ENCODE results near the gene OXLD1.

The OXLD1 gene

GRCh38 chr17:81666342-81667191 lies at the start of gene OXLD1, which contains the start of gene CCDC137:
OXLD1 (minus strand) TSS chr17:81666605; CDS start chr17:81666577, 28 bp downstream.
CCDC137 (plus strand) TSS chr17:81666737; CDS start chr17:81666767, 30 bp downstream.
- peak within 1 kb of the TSS; percentile 95 for H3K4me3 ChIP-seq (ENCODE audit: low read depth, low read length)
- no peaks in the 10 kb centered on the region for H3K27me3 ChIP-seq (ENCODE audit: control insufficient read depth, insufficient read depth, low read length)
- H3K9ac ChIP-seq (ENCODE audit: low read length): peak within 1 kb of the TSS; percentile 99
- H3K9me3 ChIP-seq (ENCODE audit: control insufficient read depth, insufficient read depth, low read depth, low read length): no peaks in the 10 kb centered on the region
- H3K36me3 ChIP-seq (ENCODE audit: control insufficient read depth, insufficient read depth, low read length): peaks cover 50% of the 10 kb centered on the region
- H3K4me1 ChIP-seq (ENCODE audit: control insufficient read depth, insufficient read depth, low read length): peaks cover 15% of the 10 kb centered on the region
- peak within 1 kb of the TSS; percentile 94 for H3K27ac ChIP-seq (ENCODE audit: low read depth, low read length)

GRCh38 chr17:81715107-81715871 lies 48.9 kb upstream of the OXLD1 start:
- Histone ChIP-seq H3K9ac (ENCODE audit: low read length) (no peak overlapping the region), H3K27me3 (ENCODE audit: control insufficient read depth, insufficient read depth, low read length) (peaks cover 9% of the 10 kb centered on the region; the same call in 1 of the 2 replicates), H3K36me3 (ENCODE audit: control insufficient read depth, insufficient read depth, low read length) (peaks cover 43% of the 10 kb centered on the region), H3K27ac (ENCODE audit: low read depth, low read length) (no peak overlapping the region), H3K9me3 (ENCODE audit: control insufficient read depth, insufficient read depth, low read depth, low read length) (no peaks in the 10 kb centered on the region), H3K4me1 (ENCODE audit: control insufficient read depth, insufficient read depth, low read length) (peaks cover 30% of the 10 kb centered on the region), H3K4me3 (ENCODE audit: low read depth, low read length) (no peak overlapping the region)

GRCh38 chr17:81714412-81715106 lies 48.2 kb upstream of the OXLD1 start:
- Histone ChIP-seq H3K9ac (ENCODE audit: low read length) (no peak overlapping the region), H3K27ac (ENCODE audit: low read depth, low read length) (no peak overlapping the region), H3K36me3 (ENCODE audit: control insufficient read depth, insufficient read depth, low read length) (peaks cover 36% of the 10 kb centered on the region), H3K9me3 (ENCODE audit: control insufficient read depth, insufficient read depth, low read depth, low read length) (no peaks in the 10 kb centered on the region), H3K4me3 (ENCODE audit: low read depth, low read length) (no peak overlapping the region), H3K4me1 (ENCODE audit: control insufficient read depth, insufficient read depth, low read length) (peaks cover 34% of the 10 kb centered on the region), H3K27me3 (ENCODE audit: control insufficient read depth, insufficient read depth, low read length) (peaks cover 9% of the 10 kb centered on the region; the same call in 1 of the 2 replicates)

DNA sequence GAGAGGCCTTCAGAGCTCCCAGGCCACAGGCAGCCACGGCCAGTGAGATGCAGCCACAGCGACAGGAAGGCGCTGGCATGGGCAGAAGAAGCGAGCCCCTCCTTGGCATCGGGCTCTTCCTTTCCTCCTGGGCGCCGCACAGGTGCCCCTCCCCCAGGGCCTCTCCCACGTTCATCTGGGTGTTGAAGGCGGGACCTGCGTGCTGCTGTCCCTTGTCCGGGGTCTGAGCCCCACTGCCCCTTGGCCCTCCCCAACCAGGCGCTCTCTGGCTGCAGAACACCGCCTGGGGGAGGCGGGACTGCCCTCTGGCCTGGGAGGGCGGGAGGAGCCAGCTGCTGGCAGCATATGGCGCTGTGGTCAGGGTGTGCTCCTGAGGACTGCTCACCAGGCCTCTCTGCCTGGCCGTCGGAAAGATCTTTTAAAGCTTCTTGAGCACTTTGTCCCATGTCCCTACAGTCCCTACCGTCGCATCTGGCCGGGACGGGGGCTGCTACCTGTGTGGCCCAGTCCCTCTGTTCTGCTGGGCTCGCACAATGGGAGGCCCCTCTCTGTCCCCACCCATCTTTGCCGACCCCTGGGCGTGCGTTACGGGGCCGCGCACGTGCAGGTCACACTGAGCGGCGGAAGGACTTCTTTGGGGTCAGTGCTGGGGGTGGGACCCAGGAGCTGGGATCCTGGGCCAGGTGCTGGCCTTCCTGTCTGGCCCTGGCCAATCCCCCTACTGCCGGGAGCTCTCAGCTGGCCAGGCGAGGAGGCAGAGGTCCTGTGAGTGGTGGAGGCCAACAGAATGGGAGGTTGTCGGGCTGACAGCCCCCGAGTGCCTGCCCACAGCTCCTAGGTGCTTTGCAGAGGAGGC lies 47.4 kb upstream of the OXLD1 start:
- H3K27ac ChIP-seq (ENCODE audit: low read depth, low read length): no peak overlapping the region

DNA sequence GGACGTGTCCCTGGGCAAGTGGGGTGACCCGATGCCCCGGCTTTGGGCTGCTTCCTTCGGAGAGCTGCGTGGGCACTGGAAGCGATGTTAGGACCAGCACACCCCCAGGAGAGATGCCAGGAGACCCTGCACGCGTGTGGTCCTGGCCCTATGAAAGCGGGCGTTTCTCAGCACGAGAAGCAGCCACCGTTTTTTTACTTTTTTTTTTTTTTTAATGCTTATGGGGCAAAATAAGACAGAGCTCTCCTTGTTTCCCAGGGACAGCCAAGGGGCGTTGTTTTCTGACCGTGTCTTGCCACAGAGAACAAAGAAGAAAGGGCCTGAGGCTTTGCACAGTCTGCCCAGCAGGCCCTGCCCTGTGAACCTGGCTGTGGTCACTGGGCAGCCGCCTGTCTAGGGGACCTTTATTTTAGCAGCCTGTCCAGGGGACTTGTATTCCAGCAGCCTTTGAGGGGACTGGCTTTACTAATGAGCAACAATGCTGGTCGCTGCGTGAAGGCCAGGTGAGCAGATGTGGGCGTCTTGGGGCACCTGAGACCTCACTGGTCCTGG lies 46.7 kb upstream of the OXLD1 start:
- Histone ChIP-seq H3K9me3 (ENCODE audit: control insufficient read depth, insufficient read depth, low read depth, low read length) (no peaks in the 10 kb centered on the region), H3K27me3 (ENCODE audit: control insufficient read depth, insufficient read depth, low read length) (peaks cover 9% of the 10 kb centered on the region; the same call in 1 of the 2 replicates), H3K9ac (ENCODE audit: low read length) (peak overlapping the region; percentile 80), H3K4me1 (ENCODE audit: control insufficient read depth, insufficient read depth, low read length) (peaks cover 34% of the 10 kb centered on the region), H3K4me3 (ENCODE audit: low read depth, low read length) (peak overlapping the region; percentile 69), H3K36me3 (ENCODE audit: control insufficient read depth, insufficient read depth, low read length) (peaks cover 39% of the 10 kb centered on the region), H3K27ac (ENCODE audit: low read depth, low read length) (no peak overlapping the region)

More for the DNA sequence above, 47.4 kb upstream of the OXLD1 start:
- Histone ChIP-seq H3K4me3 (ENCODE audit: low read depth, low read length) (peak overlapping the region; percentile 69), H3K4me1 (ENCODE audit: control insufficient read depth, insufficient read depth, low read length) (peaks cover 34% of the 10 kb centered on the region), H3K9ac (ENCODE audit: low read length) (peak overlapping the region; percentile 80), H3K9me3 (ENCODE audit: control insufficient read depth, insufficient read depth, low read depth, low read length) (no peaks in the 10 kb centered on the region), H3K36me3 (ENCODE audit: control insufficient read depth, insufficient read depth, low read length) (peaks cover 37% of the 10 kb centered on the region), H3K27me3 (ENCODE audit: control insufficient read depth, insufficient read depth, low read length) (peaks cover 9% of the 10 kb centered on the region; the same call in 1 of the 2 replicates)

DNA sequence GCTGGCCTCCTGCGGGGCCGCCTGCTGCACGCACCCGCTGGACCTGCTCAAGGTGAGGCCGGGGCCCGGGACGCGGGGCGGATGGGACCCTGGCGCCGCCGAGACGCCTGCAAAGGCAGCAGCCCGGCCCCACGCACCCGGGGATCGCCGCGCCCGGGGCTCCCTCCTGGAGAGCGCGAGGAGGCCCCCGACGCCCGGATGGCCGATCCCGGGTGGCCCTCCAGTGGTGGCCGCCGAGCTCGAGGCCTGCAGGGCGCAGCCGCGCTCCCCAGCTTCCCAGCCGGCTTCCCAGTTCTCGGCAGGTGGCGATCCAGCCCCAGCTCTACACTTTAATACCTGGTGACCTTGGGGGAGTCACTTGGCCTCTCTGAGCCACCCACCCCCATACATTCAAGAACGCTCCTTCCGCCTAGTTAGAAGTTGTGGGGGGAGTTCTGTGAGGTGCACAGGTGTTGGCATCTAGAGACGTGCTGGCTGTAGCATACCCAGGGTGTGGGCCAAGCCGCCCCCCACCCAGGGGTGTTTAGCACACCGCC lies 46.1 kb upstream of the OXLD1 start:
- Histone ChIP-seq H3K36me3 (ENCODE audit: control insufficient read depth, insufficient read depth, low read length) (peaks cover 39% of the 10 kb centered on the region), H3K27me3 (ENCODE audit: control insufficient read depth, insufficient read depth, low read length) (peaks cover 9% of the 10 kb centered on the region; the same call in 1 of the 2 replicates), H3K4me1 (ENCODE audit: control insufficient read depth, insufficient read depth, low read length) (peaks cover 34% of the 10 kb centered on the region), H3K27ac (ENCODE audit: low read depth, low read length) (no peak overlapping the region), H3K9ac (ENCODE audit: low read length) (peak overlapping the region; percentile 80), H3K4me3 (ENCODE audit: low read depth, low read length) (peak overlapping the region; percentile 69), H3K9me3 (ENCODE audit: control insufficient read depth, insufficient read depth, low read depth, low read length) (no peaks in the 10 kb centered on the region)

DNA sequence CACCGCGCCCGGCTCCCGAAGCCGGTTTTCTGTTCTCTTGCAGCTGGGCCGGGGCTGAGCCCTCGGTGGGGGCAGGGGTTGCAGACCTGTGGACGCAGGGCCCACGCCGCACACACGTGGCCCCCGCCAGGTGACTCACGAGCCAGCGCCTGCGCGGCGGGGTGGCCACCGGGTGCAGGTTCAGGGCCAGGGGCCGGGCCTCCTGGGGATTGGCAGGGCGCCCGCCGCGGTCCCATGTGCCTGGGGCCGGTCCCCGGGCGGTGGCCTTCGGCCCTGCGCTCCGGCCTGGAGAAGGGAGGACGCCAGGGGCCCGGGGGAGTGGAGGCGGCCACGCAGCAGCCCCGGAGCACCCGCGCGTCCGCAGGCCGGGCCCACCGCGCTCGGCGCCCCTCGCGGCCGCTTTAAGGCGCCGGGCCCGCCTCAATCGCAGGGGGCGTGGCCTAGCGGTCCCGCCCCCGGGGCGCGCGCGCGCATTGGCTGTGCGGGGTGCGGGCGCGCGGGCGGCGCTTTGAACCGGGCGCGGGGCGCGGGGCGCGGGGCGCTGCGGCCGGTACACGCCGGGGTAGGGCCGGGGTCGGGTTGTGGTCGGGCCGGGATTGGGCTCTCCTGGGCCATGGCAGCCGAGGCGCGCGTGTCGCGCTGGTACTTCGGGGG lies 45.5 kb upstream of the OXLD1 start, which contains the start of gene SLC25A10:
TSS of gene SLC25A10 (plus strand) at position 471 of the 654 bp plus-strand sequence. CDS start at position 614, 143 bp downstream.
- 0 out of 2 replicates have a peak within 1 kb of the TSS, but pooled peaks have one; percentile 43 for H3K27ac ChIP-seq (ENCODE audit: low read depth, low read length)
- peak within 1 kb of the TSS; percentile 69 for H3K4me3 ChIP-seq (ENCODE audit: low read depth, low read length)
- H3K4me1 ChIP-seq (ENCODE audit: control insufficient read depth, insufficient read depth, low read length): peaks cover 34% of the 10 kb centered on the region
- H3K36me3 ChIP-seq (ENCODE audit: control insufficient read depth, insufficient read depth, low read length): peaks cover 39% of the 10 kb centered on the region
- H3K9ac ChIP-seq (ENCODE audit: low read length): peak within 1 kb of the TSS; percentile 80
- no peaks in the 10 kb centered on the region for H3K9me3 ChIP-seq (ENCODE audit: control insufficient read depth, insufficient read depth, low read depth, low read length)
- peaks cover 9% of the 10 kb centered on the region; the same call in 1 of the 2 replicates for H3K27me3 ChIP-seq (ENCODE audit: control insufficient read depth, insufficient read depth, low read length)

GRCh38 chr17:81710514-81711308 lies 44.3 kb upstream of the OXLD1 start:
- Histone ChIP-seq H3K4me1 (ENCODE audit: control insufficient read depth, insufficient read depth, low read length) (peaks cover 34% of the 10 kb centered on the region), H3K27me3 (ENCODE audit: control insufficient read depth, insufficient read depth, low read length) (peaks cover 9% of the 10 kb centered on the region; the same call in 1 of the 2 replicates), H3K9ac (ENCODE audit: low read length) (peak overlapping the region; percentile 56), H3K27ac (ENCODE audit: low read depth, low read length) (no peak overlapping the region), H3K36me3 (ENCODE audit: control insufficient read depth, insufficient read depth, low read length) (peaks cover 41% of the 10 kb centered on the region), H3K4me3 (ENCODE audit: low read depth, low read length) (peak overlapping the region; percentile 69), H3K9me3 (ENCODE audit: control insufficient read depth, insufficient read depth, low read depth, low read length) (no peaks in the 10 kb centered on the region)
